Prostate gland (tissue), 2 donors: ENCODE results near the gene ARHGEF4. TPM values are rescaled to one million over a fixed set of nuclear protein-coding genes. Genes with fewer than 3 reads are reported as not detected.

Experiments used
- DNase-seq: peaks from one replicate; pipeline ENCODE4 v3.0.0-alpha.2; 2019; ENCODE audit warnings: low spot score
- H3K27ac ChIP-seq, 2 donors: fragments of 200-600 bp; sonication (generic); 2 replicates each; pipeline ENCODE4 v1.5.1; 2017 to 2019
- H3K27me3 ChIP-seq: fragments of 200-600 bp; sonication (generic); replicated peaks from 2 replicates; pipeline ENCODE4 v1.5.1; 2019; ENCODE audit not compliant: insufficient read depth
- H3K36me3 ChIP-seq, 2 donors: fragments of 200-600 bp; sonication (generic); 1 replicate in 1 of 2; 2 replicates in 1 of 2; pipeline versions ENCODE4 v1.5.1 to v1.8.1; 2017 to 2019
- H3K4me1 ChIP-seq: fragments of 200-600 bp; sonication (generic); replicated peaks from 2 replicates; pipeline ENCODE4 v1.5.1; 2019
- H3K4me3 ChIP-seq, 2 donors: fragments of 200-600 bp; sonication (generic); 2 replicates each; pipeline ENCODE4 v1.5.1; 2017 to 2019
- H3K9me3 ChIP-seq: fragments of 200-600 bp; sonication (generic); 2 replicates; pipeline ENCODE4 v1.5.1; 2017
- CTCF ChIP-seq, 4 experiments: fragments of 200-600 bp in 2 of 4; fragments of 450-650 bp in 2 of 4; sonication (generic) in 2 of 4; IDR thresholded peaks; 1 replicate in 3 of 4; 2 replicates in 1 of 4; pipeline ENCODE4 v1.5.1; 2016 to 2019; ENCODE audit warnings: antibody characterized with exemption in 4 of 4, mild to moderate bottlenecking in 2 of 4, moderate library complexity in 2 of 4
- POLR2A ChIP-seq: fragments of 450-650 bp; IDR thresholded peaks from one replicate; pipeline ENCODE4 v1.6.1; 2016; ENCODE audit warnings: antibody characterized with exemption, mild to moderate bottlenecking
- POLR2AphosphoS5 ChIP-seq: sonication (generic); formaldehyde crosslinking; IDR thresholded peaks from one replicate; pipeline ENCODE4 v1.6.1; 2017; ENCODE audit warnings: antibody characterized with exemption
- WGBS: methylation state at CpG from one replicate; pipeline ENCODE4 v1.1.5; 2018; 5-methylcytosine and 5-hydroxymethylcytosine counted together
- intact Hi-C: fragments of 100-400 bp; cut with DNase I; formaldehyde crosslinking; loops from one replicate; pipeline ENCODE4 v1.14.2; 2022
- total RNA-seq, 2 donors: library from RNA; depleted of rRNA; stranded (reverse); fragments of >200 nt; gene quantifications; one replicate each; pipeline ENCODE4 v1.1.0, GENCODE V29; 2016

The ARHGEF4 gene
- total RNA-seq, 2 donors from 2014 or later, result 9.6 to 56.0 TPM

GRCh38 chr2:130830538-130830937 lies 6.2 kb upstream of the ARHGEF4 start:
- no peak overlapping the region for H3K4me3 ChIP-seq
- H3K36me3 ChIP-seq, result no peaks in the 10 kb centered on the region
- TF ChIP-seq POLR2A (no peak), POLR2AphosphoS5 (no peak), CTCF (IDR thresholded peaks at IDR 0.05) (no peak)
- no peak for DNase-seq
- no peaks in the 10 kb centered on the region for H3K4me1 ChIP-seq
- intact Hi-C loops, result no loop called here
- no peaks in the 10 kb centered on the region for H3K9me3 ChIP-seq
- H3K27me3 ChIP-seq, result no peaks in the 10 kb centered on the region
- 69% methylated on average over 2 of the region's 2 CpGs for WGBS
- H3K27ac ChIP-seq, result no peak overlapping the region

GRCh38 chr2:130831356-130831755 lies 5.4 kb upstream of the ARHGEF4 start:
- intact Hi-C loops, result no loop called here
- H3K4me1 ChIP-seq, result no peaks in the 10 kb centered on the region
- WGBS, result 91% methylated on average over 6 of the region's 6 CpGs
- H3K27me3 ChIP-seq, result no peaks in the 10 kb centered on the region
- H3K9me3 ChIP-seq, result no peaks in the 10 kb centered on the region
- no peaks in the 10 kb centered on the region for H3K36me3 ChIP-seq
- H3K27ac ChIP-seq, result no peak overlapping the region
- no peak for TF ChIP-seq POLR2A
- no peak for TF ChIP-seq POLR2AphosphoS5
- no peak for TF ChIP-seq CTCF (IDR thresholded peaks at IDR 0.05)
- no peak for DNase-seq
- no peak overlapping the region for H3K4me3 ChIP-seq

GRCh38 chr2:130832296-130832940 lies 4.3 kb upstream of the ARHGEF4 start:
- TF ChIP-seq CTCF (IDR thresholded peaks at IDR 0.05), result no peak
- no peak for TF ChIP-seq POLR2A
- no peak for TF ChIP-seq POLR2AphosphoS5
- H3K36me3 ChIP-seq, result no peaks in the 10 kb centered on the region
- no peak for DNase-seq
- 78% methylated on average over 12 of the region's 12 CpGs for WGBS
- H3K4me1 ChIP-seq, result no peaks in the 10 kb centered on the region
- no peak overlapping the region for H3K27ac ChIP-seq
- no peaks in the 10 kb centered on the region for H3K9me3 ChIP-seq
- H3K27me3 ChIP-seq, result no peaks in the 10 kb centered on the region
- intact Hi-C loops, result no loop called here
- no peak overlapping the region for H3K4me3 ChIP-seq

DNA sequence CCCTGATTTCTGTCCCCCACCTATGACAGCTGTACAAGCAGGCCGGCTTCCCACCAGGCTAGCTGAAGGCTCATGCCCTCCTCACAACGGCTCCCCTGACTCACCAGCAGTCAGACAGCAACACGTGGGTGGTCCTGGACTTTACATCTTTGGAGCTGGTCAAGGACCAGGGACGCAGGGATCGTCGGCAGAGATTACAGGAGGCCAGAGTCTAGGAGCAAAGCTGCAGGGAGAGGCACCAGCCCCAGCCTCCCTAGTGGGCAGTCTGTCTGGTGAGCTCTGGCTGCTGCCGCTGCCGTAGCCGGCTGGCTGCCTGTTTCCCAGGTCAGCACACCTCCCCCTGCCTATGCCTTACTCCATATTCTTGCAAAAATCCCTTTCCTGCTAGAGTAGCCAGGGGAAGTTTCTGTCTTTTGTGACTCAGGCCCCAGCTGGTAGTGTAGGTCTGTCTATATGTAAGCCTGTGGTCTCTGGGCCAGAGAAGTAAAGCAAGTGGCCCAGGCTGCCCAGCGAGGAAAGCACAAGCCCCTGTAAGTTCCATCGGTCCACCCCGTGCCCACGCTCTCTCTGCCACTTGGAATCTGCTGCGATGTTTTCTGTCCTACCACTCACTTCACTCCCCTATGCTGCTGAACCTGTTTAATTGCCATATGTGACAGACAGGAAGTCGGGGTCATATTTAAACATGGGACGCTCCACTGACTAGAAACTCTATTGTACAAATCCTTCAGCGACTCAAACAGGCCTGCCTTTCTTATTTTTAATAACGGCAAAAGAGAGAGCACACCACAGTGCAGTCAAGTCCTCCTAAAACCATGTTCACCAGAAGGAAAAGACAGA lies 2.4 kb upstream of the ARHGEF4 start:
- H3K4me3 ChIP-seq, result no peak overlapping the region
- no peaks in the 10 kb centered on the region for H3K36me3 ChIP-seq
- WGBS, result 54% methylated on average over 18 of the region's 18 CpGs
- H3K27ac ChIP-seq, result no peak overlapping the region
- no peaks in the 10 kb centered on the region for H3K27me3 ChIP-seq
- H3K4me1 ChIP-seq, result no peaks in the 10 kb centered on the region
- intact Hi-C loops, result no loop called here
- DNase-seq, result no peak
- TF ChIP-seq POLR2AphosphoS5, result no peak
- H3K9me3 ChIP-seq, result no peaks in the 10 kb centered on the region

GRCh38 chr2:130834931-130835765 lies 1.6 kb upstream of the ARHGEF4 start:
- Histone ChIP-seq H3K4me3 (no peak overlapping the region), H3K36me3 (no peaks in the 10 kb centered on the region), H3K4me1 (no peaks in the 10 kb centered on the region), H3K27me3 (no peaks in the 10 kb centered on the region), H3K9me3 (no peaks in the 10 kb centered on the region), H3K27ac (no peak overlapping the region)
- TF ChIP-seq POLR2A (no peak), POLR2AphosphoS5 (no peak), CTCF (IDR thresholded peaks at IDR 0.05) (no peak)
- intact Hi-C loops, result no loop called here
- no peak for DNase-seq
- 81% methylated on average over 18 of the region's 18 CpGs for WGBS
